ENCODE data around the gene CLOCK.

GRCh38 chr4:55382488-55383003 is 164.2 kb downstream of the CLOCK start:
- no peak for TF ChIP-seq CTCF (IDR thresholded peaks at IDR 0.05)
- no peak for TF ChIP-seq POLR2A (IDR thresholded peaks at IDR 0.05; ENCODE audit: low read depth)
- no peak for TF ChIP-seq EP300 (IDR thresholded peaks at IDR 0.05)

Measured in esophagus muscularis mucosa (tissue), 4 donors.